Measurements from ENCODE around the gene TTC7B. TPM values are rescaled to one million over a fixed set of nuclear protein-coding genes. Genes with fewer than 3 reads are reported as not detected.

The TTC7B gene
- total and polyA plus RNA-seq, 2 of the 8 experiments (the other 6 are each of a cell fraction or from before 2014, with no cell fraction given): 23.7 to 34.0 TPM

DNA sequence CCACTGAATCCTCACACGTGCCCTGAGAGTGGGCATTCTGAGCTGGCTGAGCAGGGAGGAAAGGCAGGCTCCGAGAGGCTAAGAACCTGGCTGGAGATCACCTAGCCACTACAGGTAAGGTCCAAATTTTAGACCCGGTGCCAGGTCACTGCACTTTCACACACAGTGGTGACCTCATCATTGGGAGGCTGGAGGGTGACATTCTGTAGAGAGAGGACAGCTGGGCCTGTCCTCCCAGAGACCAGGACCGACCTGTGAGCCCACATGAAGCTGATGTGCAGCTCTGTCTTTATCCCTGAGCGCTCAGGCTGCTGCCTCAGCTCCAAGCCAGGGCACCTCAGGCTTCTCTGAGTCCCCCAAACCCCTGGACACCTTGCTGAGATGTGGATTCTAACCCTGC lies 4.1 kb downstream of the TTC7B start:
- Histone ChIP-seq H3K4me3 (ENCODE audit: extremely low read depth in 1 of 4, insufficient read depth in 2 of 4, low read depth in 3 of 4, low read length in 4 of 4) (no peak overlapping the region), H3K14ac (ENCODE audit: insufficient read length) (no peak overlapping the region), H3K79me1 (ENCODE audit: low read depth, low read length) (peaks cover 13% of the 10 kb centered on the region; the same call in 1 of the 2 replicates), H2BK15ac (ENCODE audit: low read length) (no peak overlapping the region), H2BK20ac (ENCODE audit: low read length) (no peak overlapping the region), H2BK120ac (replicated peaks; ENCODE audit: low read depth, low read length) (no peak overlapping the region), H3K23me2 (ENCODE audit: low read depth, low read length) (peaks cover 8% of the 10 kb centered on the region; the same call in 1 of the 2 replicates), H2AFZ (ENCODE audit: low read length) (no peak overlapping the region), H3K18ac (ENCODE audit: extremely low read depth, low read length) (no peak overlapping the region), H3K4me1 (replicated peaks in 1 of 4; ENCODE audit: control insufficient read depth in 3 of 4, insufficient read depth in 4 of 4, low read length in 3 of 4) (peaks cover 0 to 10% (median 5%) of the 10 kb centered on the region in 4 experiments; a peak in 6 of 7 replicates), H3K9ac (replicated peaks in 1 of 4; ENCODE audit: extremely low read depth in 1 of 4, low read depth in 3 of 4, low read length in 3 of 4) (no peak overlapping the region), H3K4me2 (ENCODE audit: insufficient read depth in 1 of 2, low read depth in 2 of 2, low read length in 2 of 2) (no peak overlapping the region), H3K27me3 (replicated peaks in 1 of 4; ENCODE audit: control insufficient read depth in 3 of 4, extremely low read depth in 1 of 4, insufficient read depth in 3 of 4, low read length in 3 of 4) (peaks cover 0 to 5% (median 5%) of the 10 kb centered on the region in 4 experiments; a peak in 4 of 7 replicates), H3K56ac (replicated peaks; ENCODE audit: insufficient read length, low read depth, low read length) (no peak overlapping the region), H3K4ac (replicated peaks; ENCODE audit: insufficient read length, low read depth, low read length) (no peak overlapping the region), H3K27ac (ENCODE audit: low read depth, low read length) (no peak overlapping the region), H4K8ac (ENCODE audit: extremely low read depth, insufficient read depth, low read length) (peak overlapping the region; percentile 71; the same call in 1 of the 2 replicates), H4K5ac (ENCODE audit: insufficient read length, low read depth, low read length) (no peak overlapping the region), H3K9me3 (ENCODE audit: insufficient read depth in 2 of 2, low read depth in 1 of 2, low read length in 1 of 2) (no peaks in the 10 kb centered on the region), H2BK12ac (ENCODE audit: low read depth, low read length) (no peak overlapping the region), H3K79me2 (ENCODE audit: control insufficient read depth in 1 of 2, insufficient read depth in 2 of 2, low read length in 2 of 2) (peaks cover 0 to 3% of the 10 kb centered on the region in 2 experiments; a peak in 1 of 4 replicates), H2AK5ac (ENCODE audit: low read depth, low read length) (no peak overlapping the region), H4K20me1 (replicated peaks in 1 of 2; ENCODE audit: control insufficient read depth in 1 of 2, insufficient read depth in 2 of 2, low read length in 2 of 2) (peaks cover 0 to 3% of the 10 kb centered on the region in 2 experiments), H3K36me3 (ENCODE audit: control insufficient read depth in 2 of 4, insufficient read depth in 4 of 4, low read length in 3 of 4) (no peaks in the 10 kb centered on the region), H2BK5ac (ENCODE audit: low read depth, low read length) (no peak overlapping the region), H4K91ac (replicated peaks; ENCODE audit: insufficient read length, low read length) (no peak overlapping the region), H3K23ac (ENCODE audit: insufficient read length) (no peak overlapping the region)
- FAIRE-seq: no peak
- ChIA-PET CTCF (ENCODE audit: partially characterized antibody) (interaction anchor here (0.7 to 2.1 kb wide), 7 partner anchors 13 to 51 kb away, joined by 3 to 7 read pairs (median 4); no protein-coding TSS in a partner anchor), POLR2A (ENCODE audit: partially characterized antibody) (no interaction called here)
- 92% methylated on average over 5 of the region's 5 CpGs; no CpG with 5 or more reads in 1 of the 2 experiments for WGBS, 2 experiments (ENCODE audit: extremely low coverage in 1 of 2, insufficient coverage in 1 of 2, insufficient read length in 1 of 2, insufficient replicate concordance in 2 of 2, low coverage in 1 of 2, low lambda C conversion rate in 2 of 2, missing lambda C conversion rate in 1 of 2)
- DNase-seq (ENCODE audit: low read depth in 1 of 2, low spot score in 2 of 2): no peak
- TF ChIP-seq ASH2L (IDR thresholded peaks at IDR 0.05; ENCODE audit: low read length) (no peak), POLR2AphosphoS5 (IDR thresholded peaks at IDR 0.05; ENCODE audit: low read depth, low read length) (no peak), POU5F1 (IDR thresholded peaks at IDR 0.05; ENCODE audit: low read depth, low read length) (no peak), GTF2F1 (IDR thresholded peaks at IDR 0.05; ENCODE audit: borderline replicate concordance, low read depth, low read length) (no peak), CREB1 (IDR thresholded peaks at IDR 0.05) (no peak), NRF1 (IDR thresholded peaks at IDR 0.05; ENCODE audit: low read depth, low read length) (no peak), TBP (IDR thresholded peaks at IDR 0.05; ENCODE audit: low read depth, low read length) (no peak)
- TF ChIP-seq, protein P1, sequence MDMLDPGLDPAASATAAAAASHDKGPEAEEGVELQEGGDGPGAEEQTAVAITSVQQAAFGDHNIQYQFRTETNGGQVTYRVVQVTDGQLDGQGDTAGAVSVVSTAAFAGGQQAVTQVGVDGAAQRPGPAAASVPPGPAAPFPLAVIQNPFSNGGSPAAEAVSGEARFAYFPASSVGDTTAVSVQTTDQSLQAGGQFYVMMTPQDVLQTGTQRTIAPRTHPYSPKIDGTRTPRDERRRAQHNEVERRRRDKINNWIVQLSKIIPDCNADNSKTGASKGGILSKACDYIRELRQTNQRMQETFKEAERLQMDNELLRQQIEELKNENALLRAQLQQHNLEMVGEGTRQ (IDR thresholded peaks at IDR 0.05; ENCODE audit: low read length): no peak
